Measurements from ENCODE around the gene SPECC1L.

- TF ChIP-seq POLR2A (IDR thresholded peaks at IDR 0.05; ENCODE audit: low read depth, low read length) (no peak), POLR2AphosphoS5 (IDR thresholded peaks at IDR 0.05; ENCODE audit: low read depth, low read length) (no peak), TAF1 (IDR thresholded peaks at IDR 0.05; ENCODE audit: low read depth, low read length) (no peak)
These were observed 21.0 kb downstream of the SPECC1L start for GRCh38 chr22:24291515-24292201.
